ENCODE data around the gene NLRP6.
"Not testable (repeated sequence)": the region's sequence is repeated elsewhere in the genome, so short reads cannot be mapped to it uniquely, and the experiment has no call there.

DNA sequence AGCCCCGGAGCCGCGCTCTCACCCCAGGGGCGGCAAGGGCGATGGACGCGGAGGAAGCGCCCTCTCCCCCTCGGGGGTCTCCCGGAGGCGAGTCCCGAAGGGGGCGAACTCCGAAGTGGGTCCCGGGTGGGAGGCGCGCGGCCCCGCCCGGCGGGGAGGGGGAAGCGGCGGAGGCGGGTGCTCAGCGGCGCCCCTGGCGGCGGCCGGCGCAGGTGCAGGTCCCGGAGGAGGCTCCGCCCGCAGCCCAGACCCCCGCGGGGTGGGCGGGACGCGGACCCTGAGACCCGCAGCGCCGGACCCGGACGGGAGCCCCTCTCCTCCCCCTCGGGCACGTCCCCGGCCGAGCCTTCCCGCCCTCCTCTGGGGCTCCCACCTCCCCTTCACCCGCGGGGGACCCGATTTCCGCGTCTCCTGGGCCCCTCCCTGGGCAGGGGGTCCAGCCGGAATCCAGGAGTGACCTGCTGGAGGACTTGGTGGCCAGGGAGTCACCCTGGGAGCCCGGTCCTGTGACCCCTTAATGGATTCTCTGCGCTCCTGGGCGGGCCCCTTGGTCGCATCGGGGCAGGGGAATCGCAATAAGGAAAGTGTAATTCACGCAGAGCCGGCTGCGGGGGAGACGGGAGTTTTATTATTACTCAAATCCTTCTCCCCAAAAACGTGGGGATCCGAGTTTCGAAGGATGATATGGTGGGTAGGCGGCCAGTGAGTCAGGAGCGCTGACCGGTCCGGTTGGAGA lies 33.0 kb downstream of the NLRP6 start:
- TF ChIP-seq, protein P1, sequence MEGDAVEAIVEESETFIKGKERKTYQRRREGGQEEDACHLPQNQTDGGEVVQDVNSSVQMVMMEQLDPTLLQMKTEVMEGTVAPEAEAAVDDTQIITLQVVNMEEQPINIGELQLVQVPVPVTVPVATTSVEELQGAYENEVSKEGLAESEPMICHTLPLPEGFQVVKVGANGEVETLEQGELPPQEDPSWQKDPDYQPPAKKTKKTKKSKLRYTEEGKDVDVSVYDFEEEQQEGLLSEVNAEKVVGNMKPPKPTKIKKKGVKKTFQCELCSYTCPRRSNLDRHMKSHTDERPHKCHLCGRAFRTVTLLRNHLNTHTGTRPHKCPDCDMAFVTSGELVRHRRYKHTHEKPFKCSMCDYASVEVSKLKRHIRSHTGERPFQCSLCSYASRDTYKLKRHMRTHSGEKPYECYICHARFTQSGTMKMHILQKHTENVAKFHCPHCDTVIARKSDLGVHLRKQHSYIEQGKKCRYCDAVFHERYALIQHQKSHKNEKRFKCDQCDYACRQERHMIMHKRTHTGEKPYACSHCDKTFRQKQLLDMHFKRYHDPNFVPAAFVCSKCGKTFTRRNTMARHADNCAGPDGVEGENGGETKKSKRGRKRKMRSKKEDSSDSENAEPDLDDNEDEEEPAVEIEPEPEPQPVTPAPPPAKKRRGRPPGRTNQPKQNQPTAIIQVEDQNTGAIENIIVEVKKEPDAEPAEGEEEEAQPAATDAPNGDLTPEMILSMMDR (IDR thresholded peaks at IDR 0.05): not testable (repeated sequence)
- TF ChIP-seq POLR2A (IDR thresholded peaks at IDR 0.05); POLR2AphosphoS5 (IDR thresholded peaks at IDR 0.05); EP300 (IDR thresholded peaks at IDR 0.05; ENCODE audit: low read depth): not testable (repeated sequence)

All from transverse colon (tissue), 4 donors.